Adipocyte (in vitro differentiated cells): ENCODE measurements around the gene COX4I1.

Source experiments
- DNase-seq: peaks from one replicate; pipeline ENCODE4 v3.0.0-alpha.2; 2015; ENCODE audit warnings: low read depth
- H3K27me3 ChIP-seq: replicated peaks from 2 replicates; pipeline ENCODE4 v1.7.0; 2013; ENCODE audit warnings: mild to moderate bottlenecking, low read length, moderate library complexity; ENCODE audit not compliant: control insufficient read depth, insufficient read depth
- H3K36me3 ChIP-seq: 2 replicates; pipeline ENCODE4 v1.7.0; 2013; ENCODE audit warnings: low read length, mild to moderate bottlenecking, moderate library complexity; ENCODE audit not compliant: control insufficient read depth, insufficient read depth, severe bottlenecking
- H3K4me1 ChIP-seq: 2 replicates; pipeline ENCODE4 v1.7.0; 2013; ENCODE audit warnings: mild to moderate bottlenecking, low read length, moderate library complexity; ENCODE audit not compliant: control insufficient read depth, insufficient read depth
- H3K4me3 ChIP-seq: 2 replicates; pipeline ENCODE4 v1.7.0; 2013; ENCODE audit warnings: mild to moderate bottlenecking, low read length, moderate library complexity
- H3K9ac ChIP-seq: 2 replicates; pipeline ENCODE4 v1.7.0; 2013; ENCODE audit warnings: mild to moderate bottlenecking, low read length, moderate library complexity
- H3K9me3 ChIP-seq: 2 replicates; pipeline ENCODE4 v1.7.0; 2013; ENCODE audit warnings: mild to moderate bottlenecking, low read length, moderate library complexity; ENCODE audit not compliant: control insufficient read depth

The COX4I1 gene

DNA sequence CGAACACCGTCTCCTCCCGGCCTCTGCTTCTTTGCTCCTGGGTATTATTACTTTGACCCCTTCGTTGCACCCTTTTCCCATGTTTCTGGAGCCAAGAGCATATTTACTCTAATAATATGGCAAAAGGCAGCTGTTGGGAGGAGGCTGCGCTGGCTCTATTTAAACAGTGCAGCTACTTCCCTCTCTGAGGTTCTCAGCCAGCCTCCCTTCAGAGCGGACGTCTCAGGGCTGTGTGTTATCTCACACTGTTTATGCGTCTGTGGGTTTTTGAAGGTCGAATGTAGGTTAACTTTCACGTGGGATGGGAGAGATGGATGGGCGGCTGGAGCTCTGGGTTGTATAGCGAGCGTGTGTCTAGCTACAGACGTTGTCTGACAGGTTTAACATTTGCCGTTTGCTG lies 45.3 kb downstream of the COX4I1 start:
- H3K4me1 ChIP-seq = no peaks in the 10 kb centered on the region
- peaks cover 6% of the 10 kb centered on the region for H3K9me3 ChIP-seq
- no peaks in the 10 kb centered on the region for H3K36me3 ChIP-seq
- H3K9ac ChIP-seq = no peak overlapping the region
- no peak overlapping the region for H3K4me3 ChIP-seq
- no peak for DNase-seq
- peaks cover 51% of the 10 kb centered on the region for H3K27me3 ChIP-seq

- peaks cover 6% of the 10 kb centered on the region for H3K9me3 ChIP-seq
- H3K4me3 ChIP-seq = no peak overlapping the region
- no peak overlapping the region for H3K9ac ChIP-seq
- peaks cover 52% of the 10 kb centered on the region for H3K27me3 ChIP-seq
- DNase-seq = no peak
- no peaks in the 10 kb centered on the region for H3K36me3 ChIP-seq
- no peaks in the 10 kb centered on the region for H3K4me1 ChIP-seq
Measured at GRCh38 chr16:85845266-85845665, 45.8 kb downstream of the COX4I1 start.

- no peaks in the 10 kb centered on the region for H3K4me1 ChIP-seq
- H3K9me3 ChIP-seq = peaks cover 6% of the 10 kb centered on the region
- no peak for DNase-seq
- peaks cover 60% of the 10 kb centered on the region for H3K27me3 ChIP-seq
- H3K36me3 ChIP-seq = no peaks in the 10 kb centered on the region
- H3K9ac ChIP-seq = no peak overlapping the region
- no peak overlapping the region for H3K4me3 ChIP-seq
Measured at GRCh38 chr16:85846461-85846860, 47.0 kb downstream of the COX4I1 start.

DNA sequence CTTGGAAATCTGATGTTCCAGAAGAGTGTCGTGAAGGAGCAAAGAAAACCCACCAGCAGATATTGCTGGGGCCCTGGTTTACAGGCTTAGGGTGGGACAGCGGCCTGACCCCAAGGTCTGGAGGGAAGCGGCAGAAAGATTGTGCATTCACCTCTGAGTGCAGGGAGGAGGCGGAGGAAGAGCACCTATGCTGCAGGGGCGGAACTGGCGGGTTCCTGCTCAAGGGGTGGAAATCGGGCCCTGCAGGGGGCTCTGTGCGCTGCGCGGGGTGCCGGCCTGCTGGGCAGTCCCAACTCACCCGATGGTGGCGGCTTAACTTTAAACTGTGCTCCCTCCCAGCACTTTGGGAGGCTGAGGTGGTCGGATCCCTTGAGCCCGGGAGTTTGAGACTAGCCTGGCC lies 47.5 kb downstream of the COX4I1 start:
- H3K9me3 ChIP-seq = peaks cover 6% of the 10 kb centered on the region
- H3K4me3 ChIP-seq = no peak overlapping the region
- no peak for DNase-seq
- H3K4me1 ChIP-seq = no peaks in the 10 kb centered on the region
- peaks cover 64% of the 10 kb centered on the region for H3K27me3 ChIP-seq
- no peak overlapping the region for H3K9ac ChIP-seq
- H3K36me3 ChIP-seq = no peaks in the 10 kb centered on the region

GRCh38 chr16:85847681-85848601 lies 48.4 kb downstream of the COX4I1 start:
- H3K36me3 ChIP-seq = no peaks in the 10 kb centered on the region
- no peaks in the 10 kb centered on the region for H3K4me1 ChIP-seq
- H3K4me3 ChIP-seq = no peak overlapping the region
- H3K9ac ChIP-seq = no peak overlapping the region
- H3K27me3 ChIP-seq = peaks cover 61% of the 10 kb centered on the region
- H3K9me3 ChIP-seq = peaks cover 1% of the 10 kb centered on the region
- DNase-seq = no peak

GRCh38 chr16:85848986-85849385 lies 49.5 kb downstream of the COX4I1 start:
- no peak overlapping the region for H3K9ac ChIP-seq
- no peaks in the 10 kb centered on the region for H3K9me3 ChIP-seq
- H3K4me3 ChIP-seq = no peak overlapping the region
- no peaks in the 10 kb centered on the region for H3K4me1 ChIP-seq
- DNase-seq = no peak
- H3K27me3 ChIP-seq = peaks cover 55% of the 10 kb centered on the region
- no peaks in the 10 kb centered on the region for H3K36me3 ChIP-seq

DNA sequence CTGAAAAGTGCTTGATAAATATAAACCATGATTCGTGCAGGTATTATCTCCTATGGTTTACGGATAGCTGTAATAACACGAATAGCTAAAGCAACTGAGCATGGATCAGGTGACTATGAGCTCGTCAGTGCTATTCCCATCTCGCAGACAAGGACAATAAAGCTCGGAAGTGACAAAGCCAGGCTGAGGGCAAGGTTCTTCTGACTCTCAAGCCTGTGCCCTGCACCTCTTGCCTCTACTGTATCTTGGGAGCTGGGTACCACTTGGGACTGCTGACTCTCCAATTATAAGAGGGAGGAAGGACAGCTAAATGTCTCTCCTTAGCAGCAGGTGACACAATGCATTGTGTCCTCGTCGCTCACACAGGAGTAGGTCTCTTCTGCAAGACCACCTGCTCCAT lies 49.9 kb downstream of the COX4I1 start:
- H3K9me3 ChIP-seq = no peaks in the 10 kb centered on the region
- H3K4me1 ChIP-seq = no peaks in the 10 kb centered on the region
- no peak overlapping the region for H3K9ac ChIP-seq
- H3K4me3 ChIP-seq = no peak overlapping the region
- no peaks in the 10 kb centered on the region for H3K36me3 ChIP-seq
- DNase-seq = no peak
- H3K27me3 ChIP-seq = peaks cover 56% of the 10 kb centered on the region

DNA sequence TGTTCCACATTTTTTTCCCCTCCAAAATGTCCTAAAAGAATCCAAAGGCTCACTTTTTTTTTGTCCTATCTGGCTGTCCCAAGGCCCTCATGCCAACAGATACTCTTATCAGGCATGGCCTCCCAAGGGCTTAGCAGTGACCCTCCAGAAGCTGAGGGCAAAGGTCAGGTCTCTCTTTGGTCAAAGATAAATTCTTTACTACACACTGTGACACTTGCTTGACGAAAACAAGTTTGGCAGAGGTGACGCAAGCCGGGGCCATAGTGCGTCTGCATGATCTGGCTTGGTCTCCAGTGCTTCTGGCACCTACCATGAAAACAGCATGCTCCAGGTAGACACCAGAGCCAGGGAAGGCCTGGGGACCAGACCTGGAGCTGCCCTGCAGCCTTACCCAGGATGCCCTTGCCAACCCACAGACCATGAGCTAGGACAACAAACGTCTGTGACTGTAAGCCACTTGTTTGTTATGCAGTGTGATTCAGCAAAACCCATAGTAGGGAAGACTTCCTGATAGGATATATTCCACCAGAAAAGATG lies 50.9 kb downstream of the COX4I1 start:
- H3K36me3 ChIP-seq = no peaks in the 10 kb centered on the region
- no peak overlapping the region for H3K4me3 ChIP-seq
- no peak for DNase-seq
- no peaks in the 10 kb centered on the region for H3K4me1 ChIP-seq
- peaks cover 8% of the 10 kb centered on the region for H3K9me3 ChIP-seq
- H3K27me3 ChIP-seq = peaks cover 51% of the 10 kb centered on the region
- H3K9ac ChIP-seq = no peak overlapping the region

GRCh38 chr16:85851034-85851785 lies 51.7 kb downstream of the COX4I1 start:
- H3K4me3 ChIP-seq = no peak overlapping the region
- H3K27me3 ChIP-seq = peaks cover 52% of the 10 kb centered on the region
- H3K9ac ChIP-seq = no peak overlapping the region
- H3K4me1 ChIP-seq = no peaks in the 10 kb centered on the region
- peaks cover 8% of the 10 kb centered on the region for H3K9me3 ChIP-seq
- no peaks in the 10 kb centered on the region for H3K36me3 ChIP-seq
- no peak for DNase-seq

DNA sequence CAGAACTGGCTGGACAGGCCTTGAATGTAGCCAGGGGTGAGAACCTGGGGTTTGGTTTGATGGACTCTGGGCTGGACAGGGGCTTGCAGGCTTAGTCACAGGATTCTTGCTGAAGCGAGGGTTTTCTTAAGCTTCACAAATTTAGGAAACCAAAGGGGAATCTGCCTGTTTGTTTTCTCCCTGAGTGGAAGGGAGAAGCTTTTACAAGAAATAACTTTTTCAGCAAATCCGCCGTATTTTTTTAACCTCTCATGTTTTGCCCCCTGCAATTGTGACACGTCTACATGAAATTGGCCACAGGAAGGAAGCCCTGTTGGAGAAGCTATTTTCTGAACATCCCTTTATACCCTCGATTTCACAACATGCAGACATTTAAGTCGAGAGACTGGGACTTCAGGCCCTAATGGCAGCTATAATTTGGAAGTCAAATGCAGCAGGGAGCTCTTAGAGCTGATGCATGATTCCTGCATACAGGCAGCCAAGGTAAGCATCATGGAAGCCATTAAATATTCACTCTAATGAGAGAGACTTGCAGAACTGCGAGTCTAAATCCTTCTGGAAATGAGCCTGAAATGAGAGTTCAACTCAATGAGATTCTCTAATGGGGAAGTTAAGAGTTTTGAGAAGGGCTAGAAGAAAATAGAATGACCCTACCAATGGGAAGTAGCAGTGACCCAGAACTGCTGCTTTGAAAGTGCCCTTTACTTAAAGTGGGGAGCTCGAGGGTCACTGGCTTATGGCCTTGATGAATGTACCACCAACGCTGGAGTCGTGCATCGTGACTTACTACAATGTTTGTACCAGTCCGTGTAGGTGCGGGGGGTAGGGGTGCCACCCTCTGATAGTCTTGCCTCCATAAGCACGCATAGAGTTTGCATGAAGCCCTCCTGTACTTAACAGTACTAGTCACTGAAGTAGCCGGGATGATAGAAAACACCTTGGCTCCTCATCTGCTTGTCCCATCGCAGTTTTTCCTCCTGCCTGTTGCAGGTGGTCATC lies 54.4 kb downstream of the COX4I1 start:
- H3K9ac ChIP-seq = no peak overlapping the region
- H3K36me3 ChIP-seq = no peaks in the 10 kb centered on the region
- no peak overlapping the region for H3K4me3 ChIP-seq
- H3K4me1 ChIP-seq = no peaks in the 10 kb centered on the region
- H3K27me3 ChIP-seq = peaks cover 60% of the 10 kb centered on the region
- peaks cover 8% of the 10 kb centered on the region for H3K9me3 ChIP-seq
- DNase-seq = no peak
